PFSK-1 (cell line): ENCODE measurements around the gene PALLD.

Experiments used
- POLR2AphosphoS5 ChIP-seq: IDR thresholded peaks from 2 replicates; pipeline ENCODE4 v1.6.1; 2012; ENCODE audit warnings: low read depth, mild to moderate bottlenecking, control low read depth, low read length, moderate library complexity
- TF ChIP-seq, protein P1 (sequence below), 2 experiments: IDR thresholded peaks; 2 replicates each; pipeline versions ENCODE4 v1.6.1 to v1.8.0; 2011 to 2012; ENCODE audit warnings: low read depth in 2 of 2, low read length in 2 of 2, control low read depth in 1 of 2, inconsistent platforms in 1 of 2, mild to moderate bottlenecking in 1 of 2, moderate library complexity in 1 of 2; ENCODE audit not compliant: insufficient read depth in 1 of 2

DNA sequence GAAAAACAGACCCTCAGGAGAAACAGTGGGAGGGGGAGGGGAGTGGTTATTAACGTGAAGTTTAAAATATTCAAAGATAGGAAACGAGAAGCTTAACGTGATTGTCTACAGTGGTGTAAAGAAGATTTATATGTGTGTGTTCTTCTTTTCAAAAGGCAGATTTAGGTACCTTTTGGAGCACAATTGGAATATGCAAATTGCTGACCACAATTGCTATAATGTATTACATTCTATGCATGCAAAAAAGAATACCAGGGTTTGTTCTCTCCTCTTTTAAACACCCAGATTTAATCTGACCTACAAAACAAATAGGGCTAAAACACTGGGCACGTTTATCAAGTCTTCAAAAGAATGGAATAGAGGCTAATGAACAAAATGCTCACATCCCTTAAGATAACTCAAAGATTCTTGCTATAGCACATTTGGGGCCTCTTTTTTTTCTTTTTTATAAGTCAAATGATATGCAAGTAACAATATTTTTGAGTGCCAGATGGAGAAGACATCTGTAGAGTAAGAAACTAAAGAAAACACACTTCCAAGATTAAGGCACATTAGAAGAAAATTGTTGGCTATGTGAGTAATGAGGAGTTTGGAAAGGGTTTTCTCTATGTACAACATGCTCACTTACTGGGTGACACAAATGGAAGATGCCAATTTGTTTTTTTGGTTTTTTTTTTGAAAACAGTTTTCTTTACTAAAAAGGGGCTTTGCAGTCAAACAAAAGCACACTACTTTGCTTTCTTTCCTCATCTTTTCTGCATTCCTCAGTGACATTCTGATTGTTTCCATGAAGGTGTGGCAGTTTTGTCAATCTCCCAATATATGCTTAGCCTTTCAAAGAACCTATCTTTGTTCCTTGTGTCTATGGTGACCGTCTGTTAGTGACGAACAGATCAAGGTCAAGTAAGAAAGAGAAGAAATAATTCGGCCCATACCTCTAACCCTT is 240.3 kb downstream of the PALLD start:
- no peak for TF ChIP-seq POLR2AphosphoS5
- TF ChIP-seq, protein P1, sequence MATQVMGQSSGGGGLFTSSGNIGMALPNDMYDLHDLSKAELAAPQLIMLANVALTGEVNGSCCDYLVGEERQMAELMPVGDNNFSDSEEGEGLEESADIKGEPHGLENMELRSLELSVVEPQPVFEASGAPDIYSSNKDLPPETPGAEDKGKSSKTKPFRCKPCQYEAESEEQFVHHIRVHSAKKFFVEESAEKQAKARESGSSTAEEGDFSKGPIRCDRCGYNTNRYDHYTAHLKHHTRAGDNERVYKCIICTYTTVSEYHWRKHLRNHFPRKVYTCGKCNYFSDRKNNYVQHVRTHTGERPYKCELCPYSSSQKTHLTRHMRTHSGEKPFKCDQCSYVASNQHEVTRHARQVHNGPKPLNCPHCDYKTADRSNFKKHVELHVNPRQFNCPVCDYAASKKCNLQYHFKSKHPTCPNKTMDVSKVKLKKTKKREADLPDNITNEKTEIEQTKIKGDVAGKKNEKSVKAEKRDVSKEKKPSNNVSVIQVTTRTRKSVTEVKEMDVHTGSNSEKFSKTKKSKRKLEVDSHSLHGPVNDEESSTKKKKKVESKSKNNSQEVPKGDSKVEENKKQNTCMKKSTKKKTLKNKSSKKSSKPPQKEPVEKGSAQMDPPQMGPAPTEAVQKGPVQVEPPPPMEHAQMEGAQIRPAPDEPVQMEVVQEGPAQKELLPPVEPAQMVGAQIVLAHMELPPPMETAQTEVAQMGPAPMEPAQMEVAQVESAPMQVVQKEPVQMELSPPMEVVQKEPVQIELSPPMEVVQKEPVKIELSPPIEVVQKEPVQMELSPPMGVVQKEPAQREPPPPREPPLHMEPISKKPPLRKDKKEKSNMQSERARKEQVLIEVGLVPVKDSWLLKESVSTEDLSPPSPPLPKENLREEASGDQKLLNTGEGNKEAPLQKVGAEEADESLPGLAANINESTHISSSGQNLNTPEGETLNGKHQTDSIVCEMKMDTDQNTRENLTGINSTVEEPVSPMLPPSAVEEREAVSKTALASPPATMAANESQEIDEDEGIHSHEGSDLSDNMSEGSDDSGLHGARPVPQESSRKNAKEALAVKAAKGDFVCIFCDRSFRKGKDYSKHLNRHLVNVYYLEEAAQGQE (IDR thresholded peaks at IDR 0.05; ENCODE audit: insufficient read depth in 1 of 2, low read depth in 2 of 2, low read length in 2 of 2), result no peak
